Panc1 (cell line): ENCODE data around the gene RPS2. TPM values are rescaled to one million over a fixed set of nuclear protein-coding genes. Genes with fewer than 3 reads are reported as not detected.

Source experiments
- ATAC-seq: fragments of 200-7000 bp; cut with Tn5 transposase; 2 replicates; pipeline ENCODE4 v1.9.1; 2020; ENCODE audit warnings: mild to moderate bottlenecking, moderate library complexity
- BruUV-seq: library from RNA; stranded (reverse); fragments of 400-500 nt; replicated peaks from 2 replicates; lab custom pipeline; 2021; lab: Mats Ljungman, UMichigan
- CTCF ChIA-PET: fragments of 300-600 bp; sonication (Branson Sonifier 250); formaldehyde crosslinking; loops from one replicate; lab custom pipeline; 2022; ENCODE audit warnings: antibody characterized with exemption; lab: Charles Lee
- POLR2A ChIA-PET: fragments of 300-600 bp; sonication (Branson Sonifier 250); formaldehyde crosslinking; loops from one replicate; lab custom pipeline; 2022; ENCODE audit warnings: antibody characterized with exemption; lab: Charles Lee
- DNase-seq: peaks from one replicate; pipeline ENCODE4 v3.0.0-alpha.2; 2010; ENCODE audit warnings: low read depth, low spot score
- H3K27ac ChIP-seq: 2 replicates; pipeline ENCODE4 v1.5.1; 2011; ENCODE audit warnings: mild to moderate bottlenecking, low read length, inconsistent platforms
- H3K27me3 ChIP-seq: fragments of 200-500 bp; sonication (Bioruptor generic); 2 replicates; pipeline ENCODE4 v1.6.0; 2014; ENCODE audit warnings: low read length, inconsistent platforms; ENCODE audit not compliant: control insufficient read depth, insufficient read depth
- H3K36me3 ChIP-seq: fragments of 200-500 bp; sonication (Bioruptor generic); 2 replicates; pipeline ENCODE4 v1.5.1; 2014; ENCODE audit warnings: inconsistent platforms, mild to moderate bottlenecking, low read length, moderate library complexity; ENCODE audit not compliant: control insufficient read depth, insufficient read depth
- H3K4me1 ChIP-seq: 2 replicates; pipeline ENCODE4 v1.5.1; 2011; ENCODE audit warnings: inconsistent platforms, mild to moderate bottlenecking, low read length, moderate library complexity; ENCODE audit not compliant: control insufficient read depth, insufficient read depth
- H3K4me3 ChIP-seq, 2 experiments: 2 replicates each; pipeline ENCODE4 v1.5.1; 2011 to 2012; ENCODE audit warnings: low read depth in 2 of 2, low read length in 2 of 2, mild to moderate bottlenecking in 2 of 2, inconsistent platforms in 1 of 2, moderate library complexity in 1 of 2
- H3K9me3 ChIP-seq: fragments of 200-500 bp; sonication (Bioruptor generic); 2 replicates; pipeline ENCODE4 v1.5.1; 2014; ENCODE audit warnings: low read depth, mild to moderate bottlenecking, inconsistent platforms, low read length, moderate library complexity; ENCODE audit not compliant: control insufficient read depth, insufficient read depth
- POLR2AphosphoS5 ChIP-seq: IDR thresholded peaks from 2 replicates; pipeline ENCODE4 v1.6.1; 2012; ENCODE audit warnings: mild to moderate bottlenecking, low read depth, low read length, moderate library complexity
- SIN3A ChIP-seq: IDR thresholded peaks from 2 replicates; pipeline ENCODE4 v1.6.1; 2012; ENCODE audit warnings: low read depth, mild to moderate bottlenecking, low read length, moderate library complexity, borderline replicate concordance; ENCODE audit not compliant: insufficient read depth
- TCF7L2 ChIP-seq: IDR thresholded peaks from 2 replicates; pipeline ENCODE4 v1.6.1; 2011; ENCODE audit warnings: mild to moderate bottlenecking, low read depth, low read length, inconsistent platforms
- in situ Hi-C: cut with HindIII; loops from 2 replicates; pipeline ENCODE4 v1.10.0; 2016; ENCODE audit warnings: low sequenced_read_pairs, low pct_unique_long_range_greater_than_20kb
- intact Hi-C: fragments of 100-400 bp; cut with micrococcal nuclease; formaldehyde crosslinking; loops from one replicate; pipeline ENCODE4 v1.10.0; 2022; ENCODE audit not compliant: unreplicated experiment
- total RNA-seq: library from RNA; stranded (reverse); gene quantifications from one replicate; pipeline ENCODE4 v1.2.1, GENCODE V29; 2021; ENCODE audit not compliant: unreplicated experiment
- TF ChIP-seq, protein P1 (sequence below): fragments of 450-650 bp; IDR thresholded peaks from 2 replicates; pipeline ENCODE4 v1.5.1; 2017; ENCODE audit warnings: mild to moderate bottlenecking
- TF ChIP-seq, protein P2 (sequence below), 2 experiments: IDR thresholded peaks; 2 replicates each; pipeline ENCODE4 v1.6.1; 2011 to 2012; ENCODE audit warnings: low read depth in 2 of 2, control low read depth in 1 of 2, low read length in 1 of 2, mild to moderate bottlenecking in 1 of 2, moderate library complexity in 1 of 2; ENCODE audit not compliant: insufficient read depth in 1 of 2

The RPS2 gene
- total RNA-seq, 1 experiment from 2014 or later = 2,794 TPM

DNA sequence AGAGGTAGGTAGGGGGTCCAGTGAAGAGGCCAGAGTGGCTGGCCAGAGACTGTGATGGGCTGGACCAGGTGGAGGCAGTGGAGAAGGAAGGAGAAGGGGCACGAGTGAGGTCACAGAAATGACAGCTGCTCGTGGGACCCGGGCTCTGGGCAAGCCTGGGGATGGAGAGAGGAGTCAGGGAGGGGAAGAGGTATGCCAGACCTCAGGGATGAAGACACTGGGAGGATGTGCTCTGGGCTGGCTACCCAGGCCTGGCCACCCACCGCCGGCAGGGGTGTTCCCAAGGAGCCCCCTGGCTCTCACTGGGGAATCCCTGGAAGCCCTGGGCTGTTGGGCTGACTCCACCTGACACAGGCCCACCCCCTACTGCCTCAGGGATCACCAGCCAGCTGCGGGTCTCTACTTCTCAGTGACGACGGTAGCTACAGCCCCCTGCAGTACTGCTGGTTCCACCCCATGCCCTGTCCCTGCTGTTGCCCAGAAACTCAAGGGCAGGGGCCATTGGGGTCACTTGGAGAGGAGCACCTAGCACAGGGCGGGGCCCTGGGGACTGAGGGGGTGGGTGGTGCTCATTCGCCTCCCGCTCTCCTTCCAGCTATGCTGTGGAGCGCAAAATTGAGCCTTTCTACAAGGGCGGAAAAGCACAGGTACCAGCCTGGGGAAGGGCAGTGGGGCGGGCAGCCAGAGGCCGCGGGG, 9.0 kb upstream of the RPS2 start:
- H3K4me1 ChIP-seq = 0 out of 2 replicates have a peak, but pooled peaks cover 4% of the 10 kb centered on the region
- H3K27me3 ChIP-seq = no peaks in the 10 kb centered on the region
- peak overlapping the region in 1 of 2 experiments; percentile 14; a peak in 1 of 4 replicates for H3K4me3 ChIP-seq
- BruUV-seq = no TSS peak
- no peaks in the 10 kb centered on the region for H3K9me3 ChIP-seq
- intact Hi-C loops = no loop called here
- H3K27ac ChIP-seq = no peak overlapping the region
- POLR2A ChIA-PET = no interaction called here
- in situ Hi-C loops = no loop called here
- DNase-seq (no peak), ATAC-seq (no peak)
- CTCF ChIA-PET = no interaction called here
- TF ChIP-seq, protein P1, sequence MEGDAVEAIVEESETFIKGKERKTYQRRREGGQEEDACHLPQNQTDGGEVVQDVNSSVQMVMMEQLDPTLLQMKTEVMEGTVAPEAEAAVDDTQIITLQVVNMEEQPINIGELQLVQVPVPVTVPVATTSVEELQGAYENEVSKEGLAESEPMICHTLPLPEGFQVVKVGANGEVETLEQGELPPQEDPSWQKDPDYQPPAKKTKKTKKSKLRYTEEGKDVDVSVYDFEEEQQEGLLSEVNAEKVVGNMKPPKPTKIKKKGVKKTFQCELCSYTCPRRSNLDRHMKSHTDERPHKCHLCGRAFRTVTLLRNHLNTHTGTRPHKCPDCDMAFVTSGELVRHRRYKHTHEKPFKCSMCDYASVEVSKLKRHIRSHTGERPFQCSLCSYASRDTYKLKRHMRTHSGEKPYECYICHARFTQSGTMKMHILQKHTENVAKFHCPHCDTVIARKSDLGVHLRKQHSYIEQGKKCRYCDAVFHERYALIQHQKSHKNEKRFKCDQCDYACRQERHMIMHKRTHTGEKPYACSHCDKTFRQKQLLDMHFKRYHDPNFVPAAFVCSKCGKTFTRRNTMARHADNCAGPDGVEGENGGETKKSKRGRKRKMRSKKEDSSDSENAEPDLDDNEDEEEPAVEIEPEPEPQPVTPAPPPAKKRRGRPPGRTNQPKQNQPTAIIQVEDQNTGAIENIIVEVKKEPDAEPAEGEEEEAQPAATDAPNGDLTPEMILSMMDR = no peak
- no peak for TF ChIP-seq SIN3A
- TF ChIP-seq, protein P2, sequence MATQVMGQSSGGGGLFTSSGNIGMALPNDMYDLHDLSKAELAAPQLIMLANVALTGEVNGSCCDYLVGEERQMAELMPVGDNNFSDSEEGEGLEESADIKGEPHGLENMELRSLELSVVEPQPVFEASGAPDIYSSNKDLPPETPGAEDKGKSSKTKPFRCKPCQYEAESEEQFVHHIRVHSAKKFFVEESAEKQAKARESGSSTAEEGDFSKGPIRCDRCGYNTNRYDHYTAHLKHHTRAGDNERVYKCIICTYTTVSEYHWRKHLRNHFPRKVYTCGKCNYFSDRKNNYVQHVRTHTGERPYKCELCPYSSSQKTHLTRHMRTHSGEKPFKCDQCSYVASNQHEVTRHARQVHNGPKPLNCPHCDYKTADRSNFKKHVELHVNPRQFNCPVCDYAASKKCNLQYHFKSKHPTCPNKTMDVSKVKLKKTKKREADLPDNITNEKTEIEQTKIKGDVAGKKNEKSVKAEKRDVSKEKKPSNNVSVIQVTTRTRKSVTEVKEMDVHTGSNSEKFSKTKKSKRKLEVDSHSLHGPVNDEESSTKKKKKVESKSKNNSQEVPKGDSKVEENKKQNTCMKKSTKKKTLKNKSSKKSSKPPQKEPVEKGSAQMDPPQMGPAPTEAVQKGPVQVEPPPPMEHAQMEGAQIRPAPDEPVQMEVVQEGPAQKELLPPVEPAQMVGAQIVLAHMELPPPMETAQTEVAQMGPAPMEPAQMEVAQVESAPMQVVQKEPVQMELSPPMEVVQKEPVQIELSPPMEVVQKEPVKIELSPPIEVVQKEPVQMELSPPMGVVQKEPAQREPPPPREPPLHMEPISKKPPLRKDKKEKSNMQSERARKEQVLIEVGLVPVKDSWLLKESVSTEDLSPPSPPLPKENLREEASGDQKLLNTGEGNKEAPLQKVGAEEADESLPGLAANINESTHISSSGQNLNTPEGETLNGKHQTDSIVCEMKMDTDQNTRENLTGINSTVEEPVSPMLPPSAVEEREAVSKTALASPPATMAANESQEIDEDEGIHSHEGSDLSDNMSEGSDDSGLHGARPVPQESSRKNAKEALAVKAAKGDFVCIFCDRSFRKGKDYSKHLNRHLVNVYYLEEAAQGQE (IDR thresholded peaks at IDR 0.05; ENCODE audit: insufficient read depth in 1 of 2, low read depth in 2 of 2, low read length in 1 of 2) = no peak
- TF ChIP-seq POLR2AphosphoS5 = no peak
- TF ChIP-seq TCF7L2 = no peak
- no peaks in the 10 kb centered on the region; the same call in 1 of the 2 replicates for H3K36me3 ChIP-seq

DNA sequence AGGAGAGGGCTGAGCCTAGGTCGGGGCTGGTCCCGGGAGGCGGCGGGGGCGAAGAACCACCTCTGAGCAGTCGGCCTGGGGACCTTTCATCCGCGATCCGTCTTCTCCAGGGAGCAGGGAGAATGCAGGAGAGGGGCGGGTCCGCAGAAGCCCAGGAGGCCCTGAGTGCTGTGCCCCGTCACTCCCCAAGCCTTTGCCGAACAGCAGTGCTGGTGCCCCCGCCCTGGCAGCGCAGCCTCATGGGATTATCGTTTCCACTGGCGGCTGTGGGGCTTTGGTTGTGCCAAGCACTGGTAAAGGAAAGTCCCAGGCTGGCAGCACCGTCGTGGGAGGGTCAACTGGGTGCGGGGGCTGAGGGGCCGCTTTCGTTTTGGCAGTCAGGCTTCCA, 7.9 kb upstream of the RPS2 start:
- ChIA-PET CTCF (no interaction called here), POLR2A (no interaction called here)
- TF ChIP-seq, protein P1 = no peak
- BruUV-seq = TSS peak; percentile 61
- ATAC-seq (peak; percentile 56), DNase-seq (no peak)
- H3K27me3 ChIP-seq = no peaks in the 10 kb centered on the region
- peak overlapping the region; percentile 87 for H3K27ac ChIP-seq
- H3K36me3 ChIP-seq = no peaks in the 10 kb centered on the region; the same call in 1 of the 2 replicates
- no peaks in the 10 kb centered on the region for H3K9me3 ChIP-seq
- 0 out of 2 replicates have a peak, but pooled peaks cover 4% of the 10 kb centered on the region for H3K4me1 ChIP-seq
- in situ Hi-C loops (no loop called here), intact Hi-C loops (no loop called here)
- peak overlapping the region; percentile 90 to 96 for H3K4me3 ChIP-seq
